Measurements from ENCODE around the gene RTKN2.

GRCh38 chr10:62284221-62284620 lies 15.6 kb upstream of the RTKN2 start:
- no peak for TF ChIP-seq TAF1 (IDR thresholded peaks at IDR 0.05; ENCODE audit: borderline replicate concordance, insufficient read depth, low read length)
- no peak for TF ChIP-seq POLR2AphosphoS5 (IDR thresholded peaks at IDR 0.05; ENCODE audit: low read depth, low read length)
- TF ChIP-seq REST (IDR thresholded peaks at IDR 0.05; ENCODE audit: insufficient read depth in 1 of 2, low read depth in 2 of 2, low read length in 2 of 2) = no peak
- no peak for TF ChIP-seq SIN3A (IDR thresholded peaks at IDR 0.05; ENCODE audit: borderline replicate concordance, insufficient read depth, low read length)

Data from PFSK-1 (cell line).